ENCODE results near the gene CADM3. TPM values are rescaled to one million over a fixed set of nuclear protein-coding genes. Genes with fewer than 3 reads are reported as not detected.

The CADM3 gene
- total RNA-seq, 2 donors from 2014 or later = 4.0 to 12.5 TPM

GRCh38 chr1:159184201-159184600, 12.8 kb downstream of the CADM3 start:
- Histone ChIP-seq H3K4me3 (no peak overlapping the region), H3K9me3 (no peaks in the 10 kb centered on the region), H3K27ac (no peak overlapping the region), H3K36me3 (no peaks in the 10 kb centered on the region), H3K27me3 (no peaks in the 10 kb centered on the region), H3K4me1 (peaks cover 0 to 5% of the 10 kb centered on the region in 2 donors)
- TF ChIP-seq, protein P1, sequence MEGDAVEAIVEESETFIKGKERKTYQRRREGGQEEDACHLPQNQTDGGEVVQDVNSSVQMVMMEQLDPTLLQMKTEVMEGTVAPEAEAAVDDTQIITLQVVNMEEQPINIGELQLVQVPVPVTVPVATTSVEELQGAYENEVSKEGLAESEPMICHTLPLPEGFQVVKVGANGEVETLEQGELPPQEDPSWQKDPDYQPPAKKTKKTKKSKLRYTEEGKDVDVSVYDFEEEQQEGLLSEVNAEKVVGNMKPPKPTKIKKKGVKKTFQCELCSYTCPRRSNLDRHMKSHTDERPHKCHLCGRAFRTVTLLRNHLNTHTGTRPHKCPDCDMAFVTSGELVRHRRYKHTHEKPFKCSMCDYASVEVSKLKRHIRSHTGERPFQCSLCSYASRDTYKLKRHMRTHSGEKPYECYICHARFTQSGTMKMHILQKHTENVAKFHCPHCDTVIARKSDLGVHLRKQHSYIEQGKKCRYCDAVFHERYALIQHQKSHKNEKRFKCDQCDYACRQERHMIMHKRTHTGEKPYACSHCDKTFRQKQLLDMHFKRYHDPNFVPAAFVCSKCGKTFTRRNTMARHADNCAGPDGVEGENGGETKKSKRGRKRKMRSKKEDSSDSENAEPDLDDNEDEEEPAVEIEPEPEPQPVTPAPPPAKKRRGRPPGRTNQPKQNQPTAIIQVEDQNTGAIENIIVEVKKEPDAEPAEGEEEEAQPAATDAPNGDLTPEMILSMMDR (IDR thresholded peaks at IDR 0.05) = no peak
- no peak for DNase-seq (ENCODE audit: low spot score)

GRCh38 chr1:159185121-159185520, 13.7 kb downstream of the CADM3 start:
- no peaks in the 10 kb centered on the region for H3K36me3 ChIP-seq
- H3K27ac ChIP-seq = no peak overlapping the region
- no peak overlapping the region for H3K4me3 ChIP-seq
- H3K9me3 ChIP-seq = no peaks in the 10 kb centered on the region
- no peaks in the 10 kb centered on the region for H3K27me3 ChIP-seq
- TF ChIP-seq, protein P1 (IDR thresholded peaks at IDR 0.05) = no peak
- H3K4me1 ChIP-seq = peaks cover 0 to 5% of the 10 kb centered on the region in 2 donors
- no peak for DNase-seq (ENCODE audit: low spot score)

GRCh38 chr1:159187033-159187432, 15.6 kb downstream of the CADM3 start:
- TF ChIP-seq, protein P1 (IDR thresholded peaks at IDR 0.05) = no peak
- no peak overlapping the region for H3K27ac ChIP-seq
- H3K36me3 ChIP-seq = no peaks in the 10 kb centered on the region
- no peaks in the 10 kb centered on the region for H3K9me3 ChIP-seq
- no peak overlapping the region for H3K4me3 ChIP-seq
- peaks cover 0 to 5% of the 10 kb centered on the region in 2 donors for H3K4me1 ChIP-seq
- H3K27me3 ChIP-seq = no peaks in the 10 kb centered on the region
- DNase-seq (ENCODE audit: low spot score) = no peak

GRCh38 chr1:159187647-159188374, 16.4 kb downstream of the CADM3 start:
- Histone ChIP-seq H3K9me3 (no peaks in the 10 kb centered on the region), H3K27me3 (no peaks in the 10 kb centered on the region), H3K4me3 (peak overlapping the region; percentile 17 to 42), H3K4me1 (peaks cover 0 to 5% of the 10 kb centered on the region in 2 donors), H3K36me3 (no peaks in the 10 kb centered on the region), H3K27ac (no peak overlapping the region)
- no peak for DNase-seq (ENCODE audit: low spot score)
- TF ChIP-seq, protein P1 (IDR thresholded peaks at IDR 0.05) = no peak

DNA sequence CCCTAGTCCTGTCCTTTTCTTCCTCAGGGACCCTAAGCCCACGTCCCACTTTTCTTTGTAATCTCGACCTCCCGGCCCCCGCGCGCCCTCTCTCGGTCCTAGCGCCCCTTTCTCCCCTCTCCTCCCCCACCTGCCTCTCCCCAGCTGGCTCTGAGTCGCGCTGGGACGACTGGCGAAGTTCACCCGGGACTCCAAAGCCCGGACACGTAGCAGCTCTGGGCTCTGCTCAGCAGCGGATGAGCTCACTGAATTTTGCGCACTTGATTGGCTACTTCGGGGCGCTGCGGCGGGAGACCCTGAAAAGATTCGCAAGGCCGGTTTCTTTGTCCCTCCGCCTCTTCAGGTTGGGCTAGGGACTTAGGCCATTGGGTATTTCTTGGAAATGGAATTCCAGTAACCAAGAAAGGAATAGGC, 17.0 kb downstream of the CADM3 start:
- peak; percentile 77 for DNase-seq (ENCODE audit: low spot score)
- Histone ChIP-seq H3K4me3 (peak overlapping the region; percentile 17 to 42), H3K36me3 (no peaks in the 10 kb centered on the region), H3K27me3 (no peaks in the 10 kb centered on the region), H3K27ac (no peak overlapping the region), H3K9me3 (no peaks in the 10 kb centered on the region), H3K4me1 (peaks cover 0 to 5% of the 10 kb centered on the region in 2 donors)
- TF ChIP-seq, protein P1 (IDR thresholded peaks at IDR 0.05) = no peak

DNA sequence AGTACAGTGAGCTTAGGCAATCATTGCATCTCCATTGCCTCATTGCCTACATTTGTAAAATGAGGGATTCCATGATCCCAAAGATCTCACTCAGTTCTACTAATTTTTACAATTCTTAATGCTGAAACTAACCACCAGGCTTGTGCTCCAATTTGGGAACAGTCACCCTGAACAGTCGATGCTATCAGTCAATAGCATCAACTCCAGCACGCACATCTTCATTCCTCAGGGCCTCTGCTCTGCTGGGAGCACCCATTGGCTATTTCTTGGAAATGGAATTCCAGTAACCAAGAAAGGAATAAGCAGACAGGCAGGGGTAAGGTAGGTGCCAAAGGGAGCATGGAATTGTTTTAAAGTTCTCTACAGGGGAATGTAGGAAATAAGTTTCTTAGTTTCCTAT, 19.0 kb downstream of the CADM3 start:
- Histone ChIP-seq H3K36me3 (no peaks in the 10 kb centered on the region), H3K27ac (no peak overlapping the region), H3K4me1 (peaks cover 0 to 5% of the 10 kb centered on the region in 2 donors), H3K4me3 (no peak overlapping the region), H3K9me3 (no peaks in the 10 kb centered on the region), H3K27me3 (no peaks in the 10 kb centered on the region)
- TF ChIP-seq, protein P1 (IDR thresholded peaks at IDR 0.05) = no peak
- DNase-seq (ENCODE audit: low spot score) = no peak

All from right atrium auricular region (tissue), 2 donors.